Liver (tissue), 9 donors: ENCODE measurements around the gene MAX. TPM values are rescaled to one million over a fixed set of nuclear protein-coding genes. Genes with fewer than 3 reads are reported as not detected.

Experiments
- DNase-seq: peaks from one replicate; pipeline ENCODE4 v3.0.0-alpha.2; 2017; ENCODE audit warnings: low spot score
- H3K27ac ChIP-seq, 2 donors: one replicate each; pipeline ENCODE4 v1.7.0; 2013; ENCODE audit warnings: inconsistent platforms in 2 of 2, low read length in 2 of 2, control low read depth in 1 of 2, low read depth in 1 of 2, mild to moderate bottlenecking in 1 of 2
- H3K27me3 ChIP-seq, 4 donors: one replicate each; pipeline versions ENCODE4 v1.6.1 to v1.7.0; 2013; ENCODE audit warnings: low read length in 3 of 4, inconsistent platforms in 1 of 4, mild to moderate bottlenecking in 1 of 4, moderate library complexity in 1 of 4; ENCODE audit not compliant: control insufficient read depth in 4 of 4, insufficient read depth in 4 of 4
- H3K36me3 ChIP-seq, 4 donors: one replicate each; pipeline versions ENCODE4 v1.6.1 to v1.7.0; 2013; ENCODE audit warnings: low read length in 3 of 4, mild to moderate bottlenecking in 3 of 4, low read depth in 1 of 4, moderate library complexity in 1 of 4; ENCODE audit not compliant: control insufficient read depth in 4 of 4, insufficient read depth in 3 of 4
- H3K4me1 ChIP-seq, 4 donors: one replicate each; pipeline versions ENCODE4 v1.6.1 to v1.7.0; 2013; ENCODE audit warnings: low read length in 3 of 4, mild to moderate bottlenecking in 3 of 4, moderate library complexity in 1 of 4; ENCODE audit not compliant: control insufficient read depth in 4 of 4, insufficient read depth in 4 of 4
- H3K4me3 ChIP-seq, 3 donors: one replicate each; pipeline versions ENCODE4 v1.6.1 to v1.7.0; 2013; ENCODE audit warnings: low read length in 3 of 3, control low read depth in 1 of 3, low read depth in 1 of 3, mild to moderate bottlenecking in 1 of 3
- H3K9ac ChIP-seq, 2 donors: one replicate each; pipeline ENCODE4 v1.7.0; 2013; ENCODE audit warnings: low read length in 2 of 2, mild to moderate bottlenecking in 2 of 2, moderate library complexity in 2 of 2, control low read depth in 1 of 2, low read depth in 1 of 2
- H3K9me3 ChIP-seq, 4 donors: one replicate each; pipeline versions ENCODE4 v1.6.1 to v1.7.0; 2013; ENCODE audit warnings: low read length in 3 of 4; ENCODE audit not compliant: control insufficient read depth in 4 of 4
- ATF3 ChIP-seq: IDR thresholded peaks from 2 replicates; pipeline ENCODE4 v1.6.1; 2016; ENCODE audit warnings: antibody characterized with exemption
- CTCF ChIP-seq: fragments of 150-350 bp; IDR thresholded peaks from 2 replicates; pipeline ENCODE4 v1.5.1; 2017; ENCODE audit warnings: improper control_type of control experiment, low read depth, low read length; ENCODE audit not compliant: missing input control
- EGR1 ChIP-seq, 2 donors: IDR thresholded peaks; 2 replicates each; pipeline ENCODE4 v1.6.1; 2016 to 2018; ENCODE audit warnings: antibody characterized with exemption in 2 of 2, low read depth in 2 of 2
- REST ChIP-seq: IDR thresholded peaks from 2 replicates; pipeline ENCODE4 v1.6.1; 2016; ENCODE audit warnings: antibody characterized with exemption, mild to moderate bottlenecking
- RXRA ChIP-seq, 2 donors: IDR thresholded peaks; 2 replicates each; pipeline ENCODE4 v1.6.1; 2017 to 2018; ENCODE audit warnings: antibody characterized with exemption in 2 of 2, mild to moderate bottlenecking in 1 of 2
- SP1 ChIP-seq: IDR thresholded peaks from 2 replicates; pipeline ENCODE4 v1.6.1; 2018; ENCODE audit warnings: antibody characterized with exemption, mild to moderate bottlenecking
- YY1 ChIP-seq: IDR thresholded peaks from 2 replicates; pipeline ENCODE4 v1.6.1; 2016; ENCODE audit warnings: antibody characterized with exemption, mild to moderate bottlenecking
- ZBTB33 ChIP-seq: IDR thresholded peaks from 2 replicates; pipeline ENCODE4 v1.6.1; 2016; ENCODE audit warnings: antibody characterized with exemption
- WGBS: extraction: QIAGEN DNeasy Blood & Tissue Kit; methylation state at CpG from one replicate; pipeline ENCODE4 v1.1.7; 2013; 5-methylcytosine and 5-hydroxymethylcytosine counted together
- polyA plus RNA-seq, 2 donors: library from polyadenylated mRNA; stranded (reverse) in 1 of 2; unstranded in 1 of 2; fragments of 200-250 nt in 1 of 2; fragments of >200 nt in 1 of 2; fragmentation: Nextera tagmentation in 1 of 2; extraction: Ambion mirVana in 1 of 2; gene quantifications; one replicate each; pipeline versions ENCODE4 v1.2.1 to v1.2.3, GENCODE V29; 2013 to 2015
- total RNA-seq, 2 donors: library from RNA; depleted of rRNA; stranded (reverse); fragments of >200 nt; gene quantifications; one replicate each; pipeline ENCODE4 v1.2.3, GENCODE V29; 2014
- donor health status: healthy.
- donor health status: healthy.
- donor health status: healthy.
- donor health status: healthy.
- donor health status: healthy.

The MAX gene
- total and polyA plus RNA-seq, 4 donors = 14.8 to 27.0 (median 16.9) TPM

- Histone ChIP-seq H3K36me3 (peaks cover 4 to 22% (median 8%) of the 10 kb centered on the region in 4 donors), H3K9me3 (no peaks in the 10 kb centered on the region), H3K9ac (no peak overlapping the region), H3K4me3 (no peak overlapping the region), H3K4me1 (no peaks in the 10 kb centered on the region), H3K27ac (peak overlapping the region; percentile 8 to 10), H3K27me3 (no peaks in the 10 kb centered on the region)
- TF ChIP-seq REST (no peak), SP1 (no peak)
- peak; percentile 75 for DNase-seq
- WGBS = 83% methylated on average over 9 of the region's 9 CpGs
Observed at GRCh38 chr14:65044596-65044959, 57.7 kb downstream of the MAX start.

- H3K4me1 ChIP-seq = no peaks in the 10 kb centered on the region
- H3K36me3 ChIP-seq = peaks cover 4 to 22% (median 8%) of the 10 kb centered on the region in 4 donors
- no peak overlapping the region for H3K9ac ChIP-seq
- peak overlapping the region; percentile 8 to 10 for H3K27ac ChIP-seq
- H3K27me3 ChIP-seq = no peaks in the 10 kb centered on the region
- TF ChIP-seq ZBTB33 (no peak), SP1 (no peak)
- DNase-seq = peak; percentile 42
- H3K4me3 ChIP-seq = no peak overlapping the region
- WGBS = 85% methylated on average over 12 of the region's 12 CpGs
- H3K9me3 ChIP-seq = no peaks in the 10 kb centered on the region
Observed at GRCh38 chr14:65043893-65044595, 58.3 kb downstream of the MAX start.

GRCh38 chr14:65042731-65043372 is 59.5 kb downstream of the MAX start:
- DNase-seq = peak; percentile 58
- TF ChIP-seq ZBTB33 (no peak), CTCF (no peak), ATF3 (no peak), RXRA (IDR thresholded peaks at IDR 0.05) (no peak), EGR1 (IDR thresholded peaks at IDR 0.05; ENCODE audit: low read depth in 2 of 2) (no peak), YY1 (no peak)
- Histone ChIP-seq H3K36me3 (peaks cover 4 to 22% (median 6%) of the 10 kb centered on the region in 4 donors), H3K4me1 (no peaks in the 10 kb centered on the region), H3K9ac (no peak overlapping the region), H3K27ac (no peak overlapping the region), H3K27me3 (no peaks in the 10 kb centered on the region), H3K4me3 (no peak overlapping the region), H3K9me3 (no peaks in the 10 kb centered on the region)
- 75% methylated on average over 8 of the region's 8 CpGs for WGBS
